ENCODE measurements around the gene RAP1GAP.
"Not testable (repeated sequence)": the region's sequence is repeated elsewhere in the genome, so short reads cannot be mapped to it uniquely, and the experiment has no call there.

Gene RAP1GAP

DNA sequence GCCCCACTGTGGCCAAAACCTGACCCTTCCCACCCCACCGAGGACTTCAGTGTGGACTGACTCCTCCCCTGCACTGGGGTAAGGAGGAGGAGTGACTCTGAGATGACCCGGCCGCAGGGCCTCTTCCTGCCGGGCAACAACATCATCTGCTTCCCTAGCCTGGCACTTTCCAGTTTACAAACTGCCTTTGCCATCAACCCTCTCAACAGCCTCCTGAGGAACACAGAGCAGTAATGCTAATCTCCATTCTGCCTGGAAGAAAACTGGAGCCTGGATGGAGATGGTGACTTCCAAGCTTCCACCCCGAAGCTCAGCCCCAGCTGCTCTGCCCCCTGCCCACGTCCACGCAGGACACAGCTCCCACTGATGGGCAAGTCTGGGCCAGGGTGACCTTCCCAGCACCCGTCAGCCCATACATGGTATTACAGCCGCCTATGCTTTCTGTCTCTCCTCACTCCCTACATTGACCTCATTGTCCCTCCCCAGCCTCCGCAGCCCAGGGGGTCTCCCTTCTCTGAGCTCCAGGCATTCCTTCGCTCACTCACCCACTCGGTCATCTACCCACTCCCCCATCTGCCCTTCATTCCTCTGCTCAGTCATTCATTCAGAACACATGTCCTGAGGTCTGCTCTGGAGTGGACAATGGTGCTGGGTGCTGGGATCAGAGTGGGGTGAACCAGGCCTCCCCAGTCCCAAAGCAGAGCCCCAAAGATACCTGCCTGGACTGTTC lies 34.2 kb downstream of the RAP1GAP start:
- TF ChIP-seq, protein P1, sequence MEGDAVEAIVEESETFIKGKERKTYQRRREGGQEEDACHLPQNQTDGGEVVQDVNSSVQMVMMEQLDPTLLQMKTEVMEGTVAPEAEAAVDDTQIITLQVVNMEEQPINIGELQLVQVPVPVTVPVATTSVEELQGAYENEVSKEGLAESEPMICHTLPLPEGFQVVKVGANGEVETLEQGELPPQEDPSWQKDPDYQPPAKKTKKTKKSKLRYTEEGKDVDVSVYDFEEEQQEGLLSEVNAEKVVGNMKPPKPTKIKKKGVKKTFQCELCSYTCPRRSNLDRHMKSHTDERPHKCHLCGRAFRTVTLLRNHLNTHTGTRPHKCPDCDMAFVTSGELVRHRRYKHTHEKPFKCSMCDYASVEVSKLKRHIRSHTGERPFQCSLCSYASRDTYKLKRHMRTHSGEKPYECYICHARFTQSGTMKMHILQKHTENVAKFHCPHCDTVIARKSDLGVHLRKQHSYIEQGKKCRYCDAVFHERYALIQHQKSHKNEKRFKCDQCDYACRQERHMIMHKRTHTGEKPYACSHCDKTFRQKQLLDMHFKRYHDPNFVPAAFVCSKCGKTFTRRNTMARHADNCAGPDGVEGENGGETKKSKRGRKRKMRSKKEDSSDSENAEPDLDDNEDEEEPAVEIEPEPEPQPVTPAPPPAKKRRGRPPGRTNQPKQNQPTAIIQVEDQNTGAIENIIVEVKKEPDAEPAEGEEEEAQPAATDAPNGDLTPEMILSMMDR (IDR thresholded peaks at IDR 0.05; ENCODE audit: low read depth, low read length), result no peak
- no peak for DNase-seq (ENCODE audit: extremely low read depth, low read depth)

DNA sequence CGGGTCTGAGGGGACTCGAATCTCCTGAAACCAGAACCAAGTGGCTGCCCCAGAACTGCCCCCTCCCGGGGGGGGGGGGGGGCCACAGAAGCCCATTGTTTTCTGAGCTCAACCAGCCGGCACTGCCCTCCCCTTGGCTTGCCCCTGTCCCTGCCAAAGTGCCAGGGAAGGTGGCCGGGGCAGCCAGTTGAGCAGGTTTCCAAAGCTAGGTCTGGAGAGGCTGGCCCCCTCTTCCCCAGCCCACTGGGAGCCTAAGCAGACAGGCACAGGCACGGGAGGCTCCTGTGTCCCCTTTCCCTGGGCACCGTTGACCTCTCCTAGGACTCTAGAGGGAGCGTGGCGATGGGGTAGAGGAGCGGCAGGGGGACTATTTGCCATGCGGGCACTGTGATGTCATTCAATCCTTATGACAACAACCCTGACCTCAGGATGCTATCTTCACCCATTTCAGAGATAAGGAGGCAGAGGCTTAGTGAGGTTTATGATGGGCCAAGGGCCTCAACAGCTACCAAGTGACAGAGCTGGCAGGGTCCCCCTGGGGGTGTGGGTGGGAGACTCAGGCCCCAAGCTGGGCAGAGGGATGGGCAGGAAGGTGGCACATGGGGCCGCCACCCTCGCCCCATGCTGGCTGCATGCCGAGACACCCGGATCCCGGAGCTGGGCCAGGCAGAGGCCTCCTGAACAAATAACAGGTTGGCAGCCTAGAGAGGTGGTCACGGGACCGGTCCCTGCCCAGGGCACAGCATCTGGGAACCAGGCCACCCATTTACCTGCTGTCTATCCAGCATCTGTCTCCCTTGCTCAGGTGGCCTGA lies 35.0 kb downstream of the RAP1GAP start:
- TF ChIP-seq, protein P1 (IDR thresholded peaks at IDR 0.05; ENCODE audit: low read depth, low read length), result no peak
- DNase-seq (ENCODE audit: extremely low read depth, low read depth), result no peak

DNA sequence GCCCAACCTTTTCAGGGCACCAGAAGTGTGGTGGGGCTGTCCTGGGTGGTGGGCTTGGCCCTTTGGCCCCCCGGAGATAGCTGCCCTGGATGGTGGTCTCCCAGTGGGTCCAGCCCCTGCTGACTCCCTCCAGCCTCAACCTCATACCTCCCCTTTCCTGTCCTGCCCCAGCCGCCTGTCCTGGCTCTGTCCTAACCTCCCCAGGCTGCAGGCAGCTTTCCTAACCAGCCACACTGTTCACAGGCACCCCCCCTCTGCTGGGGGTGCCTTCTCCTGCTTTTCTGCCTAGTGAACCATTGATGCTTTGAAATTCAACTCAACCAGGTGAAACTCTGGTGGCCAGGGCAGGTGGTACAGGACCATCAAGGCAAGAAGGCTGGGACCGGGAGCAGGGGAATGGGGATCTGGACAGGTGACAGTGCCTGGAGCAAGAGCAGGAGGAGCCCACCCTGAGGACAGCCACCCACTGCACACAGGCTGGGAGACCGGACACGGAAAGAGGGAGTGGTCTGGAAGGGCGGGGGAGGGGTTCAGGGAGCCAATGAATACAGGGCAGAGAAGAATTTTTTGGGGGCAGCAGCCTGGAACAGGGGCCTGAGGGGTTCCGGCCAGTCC lies 35.9 kb downstream of the RAP1GAP start:
- TF ChIP-seq, protein P1 (IDR thresholded peaks at IDR 0.05; ENCODE audit: low read depth, low read length), result no peak
- DNase-seq (ENCODE audit: extremely low read depth, low read depth), result no peak

DNA sequence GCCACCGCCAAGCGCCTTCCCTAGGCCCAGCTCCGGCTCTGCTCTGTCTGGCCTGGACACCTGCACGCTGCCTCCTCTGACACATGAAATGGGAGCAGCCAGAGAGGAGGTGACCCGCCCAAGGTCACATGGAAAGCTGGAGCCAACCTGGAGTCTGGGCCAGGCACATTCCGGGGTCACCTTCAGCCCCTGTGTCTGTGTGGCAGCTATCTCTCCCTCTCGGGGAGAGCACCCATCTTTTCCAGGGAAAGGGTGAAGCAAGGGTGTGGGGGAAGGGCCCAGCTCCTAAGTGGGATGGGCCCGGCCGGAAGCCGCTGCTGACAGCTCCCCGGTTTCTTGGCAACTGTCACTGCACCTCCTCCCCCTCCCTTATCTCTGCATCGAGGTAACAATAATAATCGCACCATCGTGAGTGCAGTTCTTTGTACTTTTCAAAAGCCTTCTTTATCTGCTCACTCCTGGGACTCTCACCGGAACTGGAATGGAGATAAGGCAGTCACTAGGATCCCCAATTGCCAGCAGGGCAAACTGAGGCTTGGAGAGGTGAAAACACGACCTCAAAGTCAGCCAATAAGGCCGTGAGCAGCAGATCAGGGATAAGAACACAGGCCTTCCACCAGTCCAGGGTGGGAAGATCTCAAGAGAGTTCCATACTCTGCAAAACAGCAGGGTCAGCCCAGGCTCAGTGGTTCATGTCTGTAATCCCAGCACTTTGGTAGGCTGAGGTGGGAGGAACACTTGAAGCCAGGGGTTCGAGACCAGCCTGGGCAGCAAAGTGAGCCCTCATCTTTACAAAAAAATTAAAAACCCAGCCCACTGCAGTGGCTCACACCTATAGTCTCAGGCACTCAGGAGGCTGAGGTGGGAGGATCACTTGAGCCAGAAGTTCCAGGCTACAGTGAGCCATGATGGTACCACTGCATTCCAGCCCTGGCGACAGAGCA lies 36.9 kb downstream of the RAP1GAP start:
- DNase-seq (ENCODE audit: extremely low read depth, low read depth), result no peak
- TF ChIP-seq, protein P1 (IDR thresholded peaks at IDR 0.05; ENCODE audit: low read depth, low read length), result no peak

DNA sequence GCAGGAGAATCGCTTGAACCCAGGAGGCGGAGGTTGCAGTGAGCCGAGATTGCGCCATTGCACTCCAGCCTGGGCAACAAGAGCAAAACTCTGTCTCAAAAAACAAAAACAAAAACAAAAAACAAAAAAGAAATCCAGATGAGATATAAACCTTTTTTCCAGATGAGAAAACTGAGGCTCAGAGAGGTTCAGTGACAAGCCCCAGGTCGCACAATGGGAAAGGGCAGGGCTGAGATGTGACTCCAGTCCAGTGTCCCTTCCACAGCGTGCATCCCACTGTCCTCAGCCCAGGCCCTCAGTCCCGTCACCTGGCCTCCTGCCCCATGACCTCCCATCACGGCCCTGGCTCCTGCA lies 37.6 kb downstream of the RAP1GAP start:
- not testable (repeated sequence) for DNase-seq (ENCODE audit: extremely low read depth, low read depth)

DNA sequence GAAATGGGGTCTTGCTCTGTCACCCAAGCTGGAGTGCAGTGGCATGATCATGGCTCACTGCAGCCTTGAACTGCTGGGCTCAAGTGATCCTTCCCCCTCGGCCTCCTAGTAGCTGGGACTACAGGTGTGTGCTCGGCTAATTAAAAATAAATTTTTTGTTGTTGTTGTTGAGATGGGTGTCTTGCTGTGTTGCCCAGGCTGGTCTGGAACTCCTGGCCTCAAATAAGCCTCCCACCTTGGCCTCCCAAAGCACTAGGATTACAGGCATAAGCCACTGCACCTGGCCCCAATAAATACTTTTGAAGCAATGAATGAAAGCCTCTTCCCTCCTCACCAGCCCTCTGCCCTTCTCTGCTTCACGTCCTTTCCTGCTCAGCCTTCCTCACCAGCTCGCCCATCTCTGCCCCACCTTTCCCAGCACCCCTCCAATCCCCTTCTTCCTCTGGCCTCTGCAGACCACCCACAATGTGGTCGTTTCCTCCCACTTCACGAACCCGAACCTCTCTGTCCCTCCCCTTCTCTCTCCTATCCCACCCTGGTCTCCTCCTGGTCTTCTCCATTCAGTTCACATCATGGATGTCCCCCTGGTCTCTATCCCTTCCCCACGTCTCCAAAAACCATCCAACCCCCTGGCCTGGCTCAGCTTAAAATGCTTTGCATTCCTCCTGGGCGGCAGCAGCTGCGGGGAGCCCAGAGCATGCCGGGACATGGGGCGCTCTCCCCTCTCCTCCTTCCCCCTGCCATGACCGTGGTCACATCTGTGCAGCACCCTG lies 38.4 kb downstream of the RAP1GAP start:
- TF ChIP-seq, protein P1 (IDR thresholded peaks at IDR 0.05; ENCODE audit: low read depth, low read length), result no peak

DNA sequence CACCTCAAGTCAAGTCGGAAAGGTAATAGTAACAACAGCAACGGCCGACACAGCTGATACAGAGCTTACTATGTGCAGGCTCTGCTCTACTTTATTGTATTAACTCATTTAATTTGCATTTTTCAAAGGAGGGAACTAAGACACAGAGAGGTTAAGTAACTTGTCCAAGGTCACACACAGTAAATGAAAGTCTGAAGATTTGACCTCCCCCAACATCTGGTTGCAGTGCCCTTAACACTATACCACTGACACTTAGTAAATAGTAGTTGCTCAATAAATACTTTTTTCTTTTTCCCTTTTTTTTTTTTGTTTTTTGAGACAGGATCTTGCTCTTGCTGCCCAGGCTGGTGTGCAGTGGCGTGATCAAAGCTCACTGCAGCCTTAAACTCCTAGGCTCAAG lies 39.2 kb downstream of the RAP1GAP start:
- TF ChIP-seq, protein P1 (IDR thresholded peaks at IDR 0.05; ENCODE audit: low read depth, low read length), result no peak
- DNase-seq (ENCODE audit: extremely low read depth, low read depth), result no peak

More for the DNA sequence above, 38.4 kb downstream of the RAP1GAP start:
- no peak for DNase-seq (ENCODE audit: extremely low read depth, low read depth)

Measured in AG09319 (cell line).